ENCODE results near the gene APBA2.

The APBA2 gene

DNA sequence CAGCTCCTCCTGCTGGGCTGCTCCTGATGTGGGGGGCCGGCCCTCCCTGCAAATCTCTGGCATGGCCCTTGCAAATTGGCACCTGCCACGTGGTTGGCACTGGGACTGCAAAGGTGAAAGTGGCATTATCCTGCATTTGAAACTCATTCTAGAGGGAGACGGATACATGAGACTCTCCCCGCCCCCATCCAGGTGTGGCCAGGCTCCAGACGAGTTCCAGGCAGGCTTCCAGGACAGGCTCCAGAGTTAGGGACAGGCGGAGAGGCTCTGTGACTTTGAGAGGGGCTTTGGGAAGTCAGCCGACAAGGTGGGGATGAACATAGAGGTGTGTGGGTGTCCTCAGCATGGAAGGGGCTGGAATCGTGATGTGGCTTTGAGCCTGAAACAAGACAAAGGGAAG lies 178.5 kb downstream of the APBA2 start:
- Histone ChIP-seq H4K20me1 (ENCODE audit: insufficient read depth, low read length, poor library complexity, severe bottlenecking) (peaks cover 32% of the 10 kb centered on the region), H3K9ac (ENCODE audit: low read depth, low read length, poor library complexity, severe bottlenecking) (no peak overlapping the region), H3K36me3 (ENCODE audit: insufficient read depth, low read length) (peaks cover 13% of the 10 kb centered on the region; the same call in 1 of the 2 replicates), H3K9me3 (ENCODE audit: insufficient read depth, low read depth, low read length) (no peaks in the 10 kb centered on the region), H3K4me2 (ENCODE audit: low read depth, low read length, poor library complexity, severe bottlenecking) (no peak overlapping the region), H3K9me2 (replicated peaks; ENCODE audit: low read depth, low read length) (no peaks in the 10 kb centered on the region), H3K4me1 (ENCODE audit: insufficient read depth, low read length, poor library complexity, severe bottlenecking) (peaks cover 27% of the 10 kb centered on the region), H3F3A (ENCODE audit: low read depth) (peaks cover 3% of the 10 kb centered on the region; the same call in 1 of the 2 replicates), H2AFZ (ENCODE audit: low read length) (no peak overlapping the region), H3K79me2 (ENCODE audit: insufficient read depth, low read length) (peaks cover 73% of the 10 kb centered on the region; the same call in 1 of the 2 replicates), H3K4me3 (ENCODE audit: low read length, poor library complexity, severe bottlenecking) (no peak overlapping the region), H3K27me3 (ENCODE audit: insufficient read depth, low read length, poor library complexity, severe bottlenecking) (no peaks in the 10 kb centered on the region)
- no peak for TF ChIP-seq EZH2phosphoT487 (IDR thresholded peaks at IDR 0.05; ENCODE audit: borderline replicate concordance)
- TF ChIP-seq, protein P1, sequence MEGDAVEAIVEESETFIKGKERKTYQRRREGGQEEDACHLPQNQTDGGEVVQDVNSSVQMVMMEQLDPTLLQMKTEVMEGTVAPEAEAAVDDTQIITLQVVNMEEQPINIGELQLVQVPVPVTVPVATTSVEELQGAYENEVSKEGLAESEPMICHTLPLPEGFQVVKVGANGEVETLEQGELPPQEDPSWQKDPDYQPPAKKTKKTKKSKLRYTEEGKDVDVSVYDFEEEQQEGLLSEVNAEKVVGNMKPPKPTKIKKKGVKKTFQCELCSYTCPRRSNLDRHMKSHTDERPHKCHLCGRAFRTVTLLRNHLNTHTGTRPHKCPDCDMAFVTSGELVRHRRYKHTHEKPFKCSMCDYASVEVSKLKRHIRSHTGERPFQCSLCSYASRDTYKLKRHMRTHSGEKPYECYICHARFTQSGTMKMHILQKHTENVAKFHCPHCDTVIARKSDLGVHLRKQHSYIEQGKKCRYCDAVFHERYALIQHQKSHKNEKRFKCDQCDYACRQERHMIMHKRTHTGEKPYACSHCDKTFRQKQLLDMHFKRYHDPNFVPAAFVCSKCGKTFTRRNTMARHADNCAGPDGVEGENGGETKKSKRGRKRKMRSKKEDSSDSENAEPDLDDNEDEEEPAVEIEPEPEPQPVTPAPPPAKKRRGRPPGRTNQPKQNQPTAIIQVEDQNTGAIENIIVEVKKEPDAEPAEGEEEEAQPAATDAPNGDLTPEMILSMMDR (conservative IDR thresholded peaks at IDR 0.05; ENCODE audit: low read length) = no peak

DNA sequence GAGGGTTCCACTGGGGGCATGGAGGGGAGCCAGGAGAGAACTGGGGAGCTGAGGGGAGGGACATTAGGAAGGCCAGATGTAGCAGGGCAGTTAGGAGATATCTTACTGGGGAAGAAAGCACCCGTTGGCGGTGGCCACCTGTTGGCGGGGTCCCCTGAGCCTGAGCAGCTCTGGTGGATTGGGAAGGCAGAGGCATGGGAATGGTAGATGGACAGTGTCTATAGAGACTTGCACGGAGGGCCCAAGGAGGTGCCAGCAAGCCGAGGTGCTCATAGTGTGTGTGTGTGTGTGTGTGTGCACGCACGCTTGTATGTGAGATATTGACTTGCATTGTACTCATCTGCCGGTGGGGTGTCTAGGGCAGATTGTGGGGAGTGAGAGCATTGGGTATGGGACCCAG lies 179.0 kb downstream of the APBA2 start:
- no peaks in the 10 kb centered on the region for H3K27me3 ChIP-seq (ENCODE audit: insufficient read depth, low read length, poor library complexity, severe bottlenecking)
- TF ChIP-seq, protein P1 (conservative IDR thresholded peaks at IDR 0.05; ENCODE audit: low read length) = no peak
- no peak for TF ChIP-seq EZH2phosphoT487 (IDR thresholded peaks at IDR 0.05; ENCODE audit: borderline replicate concordance)
- H3K9me3 ChIP-seq (ENCODE audit: insufficient read depth, low read depth, low read length) = no peaks in the 10 kb centered on the region
- H3K9ac ChIP-seq (ENCODE audit: low read depth, low read length, poor library complexity, severe bottlenecking) = no peak overlapping the region
- H3K4me2 ChIP-seq (ENCODE audit: low read depth, low read length, poor library complexity, severe bottlenecking) = no peak overlapping the region
- peaks cover 3% of the 10 kb centered on the region; the same call in 1 of the 2 replicates for H3F3A ChIP-seq (ENCODE audit: low read depth)
- peaks cover 32% of the 10 kb centered on the region for H4K20me1 ChIP-seq (ENCODE audit: insufficient read depth, low read length, poor library complexity, severe bottlenecking)
- no peak overlapping the region for H3K4me3 ChIP-seq (ENCODE audit: low read length, poor library complexity, severe bottlenecking)
- peaks cover 17% of the 10 kb centered on the region; the same call in 1 of the 2 replicates for H3K36me3 ChIP-seq (ENCODE audit: insufficient read depth, low read length)
- no peaks in the 10 kb centered on the region for H3K9me2 ChIP-seq (replicated peaks; ENCODE audit: low read depth, low read length)
- H3K4me1 ChIP-seq (ENCODE audit: insufficient read depth, low read length, poor library complexity, severe bottlenecking) = peaks cover 27% of the 10 kb centered on the region
- H2AFZ ChIP-seq (ENCODE audit: low read length) = no peak overlapping the region
- peaks cover 75% of the 10 kb centered on the region; the same call in 1 of the 2 replicates for H3K79me2 ChIP-seq (ENCODE audit: insufficient read depth, low read length)

DNA sequence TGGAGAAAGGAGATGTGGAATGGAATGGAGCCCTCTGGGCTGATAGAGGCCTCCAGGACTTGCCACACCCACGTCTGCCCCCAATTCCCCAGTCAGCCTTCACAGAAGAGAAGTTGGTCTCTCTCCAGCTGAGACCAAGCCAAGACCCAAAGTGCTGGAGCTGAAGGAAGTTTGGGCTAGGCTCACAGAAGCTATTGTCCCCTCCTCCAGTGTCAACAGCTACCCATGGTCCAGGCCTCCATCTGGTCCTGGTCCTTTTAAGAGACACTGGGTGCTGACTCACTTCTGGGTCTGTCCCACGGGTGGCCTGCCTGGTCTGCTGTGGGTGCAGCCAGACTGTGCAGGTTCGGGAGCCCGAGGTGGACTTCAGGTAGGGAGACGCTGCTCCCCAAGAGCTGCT lies 179.8 kb downstream of the APBA2 start:
- H3K36me3 ChIP-seq (ENCODE audit: insufficient read depth, low read length) = peaks cover 18% of the 10 kb centered on the region; the same call in 1 of the 2 replicates
- H3K4me2 ChIP-seq (ENCODE audit: low read depth, low read length, poor library complexity, severe bottlenecking) = no peak overlapping the region
- H3K4me3 ChIP-seq (ENCODE audit: low read length, poor library complexity, severe bottlenecking) = no peak overlapping the region
- no peaks in the 10 kb centered on the region for H3K9me2 ChIP-seq (replicated peaks; ENCODE audit: low read depth, low read length)
- H3K4me1 ChIP-seq (ENCODE audit: insufficient read depth, low read length, poor library complexity, severe bottlenecking) = peaks cover 27% of the 10 kb centered on the region
- H3K27me3 ChIP-seq (ENCODE audit: insufficient read depth, low read length, poor library complexity, severe bottlenecking) = no peaks in the 10 kb centered on the region
- peaks cover 32% of the 10 kb centered on the region for H4K20me1 ChIP-seq (ENCODE audit: insufficient read depth, low read length, poor library complexity, severe bottlenecking)
- H3F3A ChIP-seq (ENCODE audit: low read depth) = peaks cover 3% of the 10 kb centered on the region; the same call in 1 of the 2 replicates
- no peak for TF ChIP-seq EZH2phosphoT487 (IDR thresholded peaks at IDR 0.05; ENCODE audit: borderline replicate concordance)
- TF ChIP-seq, protein P1 (conservative IDR thresholded peaks at IDR 0.05; ENCODE audit: low read length) = no peak
- H3K9ac ChIP-seq (ENCODE audit: low read depth, low read length, poor library complexity, severe bottlenecking) = no peak overlapping the region
- H2AFZ ChIP-seq (ENCODE audit: low read length) = no peak overlapping the region
- H3K79me2 ChIP-seq (ENCODE audit: insufficient read depth, low read length) = peaks cover 74% of the 10 kb centered on the region; the same call in 1 of the 2 replicates
- H3K9me3 ChIP-seq (ENCODE audit: insufficient read depth, low read depth, low read length) = no peaks in the 10 kb centered on the region
